SK-N-SH (cell line): ENCODE measurements around the gene NCAM2. TPM values are rescaled to one million over a fixed set of nuclear protein-coding genes. Genes with fewer than 3 reads are reported as not detected.

ENCODE experiments used
- CTCF ChIA-PET: fragments of 300-600, 350-600 bp; formaldehyde crosslinking; extraction: SDS; loops from one replicate; lab custom pipeline; 2021; lab: Yijun Ruan, JAX
- POLR2A ChIA-PET: fragments of 350-600 bp; sonication (Branson Sonifier 250); formaldehyde crosslinking; extraction: SDS; loops from one replicate; lab custom pipeline; 2020; ENCODE audit warnings: antibody characterized with exemption, inconsistent platforms; lab: Yijun Ruan, JAX
- DNase-seq: peaks from one replicate; pipeline ENCODE4 v3.0.0; 2012
- H2AFZ ChIP-seq: fragments of 200-600 bp; sonication (generic); 2 replicates; pipeline ENCODE4 v1.8.1; 2016; ENCODE audit warnings: antibody characterized with exemption, mild to moderate bottlenecking, low read depth
- H3F3A ChIP-seq: fragments of 200-600 bp; sonication (generic); replicated peaks from 2 replicates; pipeline ENCODE3; 2016; ENCODE audit warnings: antibody characterized with exemption, mild to moderate bottlenecking; ENCODE audit not compliant: insufficient read depth
- H3K27ac ChIP-seq, 2 experiments: fragments of 200-500 bp in 1 of 2; fragments of 200-600 bp in 1 of 2; sonication (Bioruptor generic) in 1 of 2; sonication (generic), shearing (Covaris generic) in 1 of 2; 2 replicates each; pipeline versions ENCODE4 v1.5.1 to v1.6.1; 2014 to 2016; ENCODE audit warnings: low read depth in 2 of 2, inconsistent platforms in 1 of 2, low read length in 1 of 2, mild to moderate bottlenecking in 1 of 2, mixed read lengths in 1 of 2
- H3K27me3 ChIP-seq: fragments of 200-600 bp; sonication (generic), shearing (Covaris generic); 2 replicates; pipeline ENCODE4 v1.6.1; 2016; ENCODE audit warnings: mixed run types; ENCODE audit not compliant: insufficient read depth
- H3K36me3 ChIP-seq, 2 experiments: fragments of 200-500 bp in 1 of 2; fragments of 200-600 bp in 1 of 2; sonication (Bioruptor generic) in 1 of 2; sonication (generic) in 1 of 2; replicated peaks in 1 of 2; 2 replicates each; pipeline versions ENCODE3 to v1.5.1; 2014 to 2016; ENCODE audit warnings: low read length in 1 of 2, mild to moderate bottlenecking in 1 of 2; ENCODE audit not compliant: insufficient read depth in 2 of 2, control insufficient read depth in 1 of 2
- H3K4me1 ChIP-seq, 2 experiments: fragments of 200-500 bp in 1 of 2; fragments of 200-600 bp in 1 of 2; sonication (Bioruptor generic) in 1 of 2; sonication (generic), shearing (Covaris generic) in 1 of 2; 2 replicates each; pipeline versions ENCODE4 v1.5.1 to v1.6.1; 2014 to 2016; ENCODE audit warnings: low read depth in 1 of 2, low read length in 1 of 2, mixed run types in 1 of 2; ENCODE audit not compliant: insufficient read depth in 2 of 2, control insufficient read depth in 1 of 2
- H3K4me2 ChIP-seq: fragments of 200-600 bp; sonication (generic), shearing (Covaris generic); 2 replicates; pipeline ENCODE4 v1.6.1; 2017; ENCODE audit warnings: mixed run types
- H3K4me3 ChIP-seq, 2 experiments: fragments of 200-500 bp in 1 of 2; fragments of 200-600 bp in 1 of 2; sonication (Bioruptor generic) in 1 of 2; sonication (generic), shearing (Covaris generic) in 1 of 2; 2 replicates each; pipeline versions ENCODE4 v1.5.1 to v1.8.1; 2014 to 2016; ENCODE audit warnings: low read depth in 2 of 2, inconsistent platforms in 1 of 2, low read length in 1 of 2, mild to moderate bottlenecking in 1 of 2, mixed read lengths in 1 of 2, moderate library complexity in 1 of 2
- H3K79me2 ChIP-seq: fragments of 200-600 bp; sonication (generic); 2 replicates; pipeline ENCODE4 v1.8.1; 2017; ENCODE audit warnings: mild to moderate bottlenecking; ENCODE audit not compliant: insufficient read depth
- H3K9ac ChIP-seq: fragments of 200-600 bp; sonication (generic); 2 replicates; pipeline ENCODE4 v1.6.1; 2017; ENCODE audit warnings: mixed run types
- H3K9me2 ChIP-seq: fragments of 200-600 bp; sonication (generic); 2 replicates; pipeline ENCODE4 v1.6.1; 2017; ENCODE audit warnings: mixed run types
- H3K9me3 ChIP-seq: fragments of 200-600 bp; sonication (generic); 2 replicates; pipeline ENCODE4 v1.6.1; 2017; ENCODE audit warnings: mixed run types, mild to moderate bottlenecking, moderate library complexity
- H4K20me1 ChIP-seq: fragments of 200-600 bp; sonication (generic); 2 replicates; pipeline ENCODE4 v1.6.1; 2017; ENCODE audit warnings: mild to moderate bottlenecking, mixed run types; ENCODE audit not compliant: insufficient read depth
- JUND ChIP-seq: IDR thresholded peaks from 2 replicates; pipeline ENCODE4 v1.4.0; 2012
- MEF2A ChIP-seq: IDR thresholded peaks from 2 replicates; pipeline ENCODE4 v1.4.0; 2012; ENCODE audit warnings: low read depth, borderline replicate concordance
- NRF1 ChIP-seq: IDR thresholded peaks from 2 replicates; pipeline ENCODE4 v1.6.1; 2012; ENCODE audit warnings: low read depth, mild to moderate bottlenecking, low read length
- PBX3 ChIP-seq: IDR thresholded peaks from 2 replicates; pipeline ENCODE4; 2012
- POLR2AphosphoS5 ChIP-seq: IDR thresholded peaks from 2 replicates; pipeline ENCODE4 v1.6.1; 2012; ENCODE audit warnings: low read depth, low read length
- RXRA ChIP-seq: IDR thresholded peaks from 2 replicates; pipeline ENCODE4 v1.4.0; 2012; ENCODE audit warnings: low read depth, mild to moderate bottlenecking, borderline replicate concordance
- TAF1 ChIP-seq: IDR thresholded peaks from 2 replicates; pipeline ENCODE4 v1.6.1; 2012; ENCODE audit warnings: low read depth, mild to moderate bottlenecking, low read length, moderate library complexity, borderline replicate concordance
- TEAD4 ChIP-seq: IDR thresholded peaks from 2 replicates; pipeline ENCODE4 v1.4.0; 2012; ENCODE audit warnings: mild to moderate bottlenecking, borderline replicate concordance; ENCODE audit not compliant: insufficient read depth
- USF1 ChIP-seq: IDR thresholded peaks from 2 replicates; pipeline ENCODE4 v1.4.0; 2012; ENCODE audit warnings: low read depth, borderline replicate concordance
- USF2 ChIP-seq: fragments of 150-350 bp; IDR thresholded peaks from 2 replicates; pipeline ENCODE4 v1.6.1; 2017; ENCODE audit warnings: antibody characterized with exemption, low read length, low read depth, borderline replicate concordance
- YY1 ChIP-seq: IDR thresholded peaks from 2 replicates; pipeline ENCODE4 v1.4.0; 2012; ENCODE audit warnings: low read depth, mild to moderate bottlenecking
- WGBS: methylation state at CpG from one replicate; pipeline ENCODE4 v1.1.6; 2017; ENCODE audit warnings: low lambda C conversion rate; 5-methylcytosine and 5-hydroxymethylcytosine counted together
- polyA plus RNA-seq, 3 experiments: library from polyadenylated mRNA; depleted of rRNA; stranded (reverse); fragments of >200 nt; gene quantifications; 2 replicates each; pipeline ENCODE4 v1.2.3, GENCODE V29; 2012

Gene NCAM2
- polyA plus RNA-seq, 1 of the 3 experiments (the other 2 are of a cell fraction) = 2.1 TPM

GRCh38 chr21:21439761-21440160 lies 441.6 kb downstream of the NCAM2 start:
- POLR2A ChIA-PET = no interaction called here
- H3K27me3 ChIP-seq = no peaks in the 10 kb centered on the region
- no peaks in the 10 kb centered on the region for H3F3A ChIP-seq
- H3K36me3 ChIP-seq = no peaks in the 10 kb centered on the region
- no peak overlapping the region for H3K27ac ChIP-seq
- no peak overlapping the region for H3K4me2 ChIP-seq
- no peak for DNase-seq
- no peak overlapping the region for H3K9ac ChIP-seq
- H3K79me2 ChIP-seq = no peaks in the 10 kb centered on the region
- CTCF ChIA-PET = no interaction called here
- no peaks in the 10 kb centered on the region for H3K9me3 ChIP-seq
- 82% methylated on average over 3 of the region's 3 CpGs for WGBS
- H3K4me1 ChIP-seq = no peaks in the 10 kb centered on the region; a peak in 1 of 4 replicates
- H3K9me2 ChIP-seq = no peaks in the 10 kb centered on the region
- TF ChIP-seq NRF1 (no peak), YY1 (no peak), POLR2AphosphoS5 (no peak), USF2 (no peak), MEF2A (no peak), USF1 (no peak)
- TF ChIP-seq, all 33 proteins: peak for 0
- no peak overlapping the region for H3K4me3 ChIP-seq
- H2AFZ ChIP-seq = peak overlapping the region; percentile 58; the same call in 1 of the 2 replicates
- no peaks in the 10 kb centered on the region for H4K20me1 ChIP-seq

GRCh38 chr21:21457077-21457476 lies 458.9 kb downstream of the NCAM2 start:
- POLR2A ChIA-PET = no interaction called here
- WGBS = 84% methylated on average over 8 of the region's 8 CpGs
- Histone ChIP-seq H3K9me2 (no peaks in the 10 kb centered on the region), H3K27me3 (no peaks in the 10 kb centered on the region), H2AFZ (no peak overlapping the region), H3K36me3 (no peaks in the 10 kb centered on the region), H3F3A (peaks cover 5% of the 10 kb centered on the region), H3K9ac (no peak overlapping the region), H3K4me3 (no peak overlapping the region), H3K4me2 (no peak overlapping the region), H3K9me3 (0 out of 2 replicates have a peak, but pooled peaks cover 4% of the 10 kb centered on the region), H4K20me1 (no peaks in the 10 kb centered on the region), H3K79me2 (no peaks in the 10 kb centered on the region), H3K27ac (no peak overlapping the region), H3K4me1 (no peaks in the 10 kb centered on the region)
- no peak for DNase-seq
- CTCF ChIA-PET = no interaction called here
- TF ChIP-seq TAF1 = no peak
- no peak for TF ChIP-seq YY1
- TF ChIP-seq TEAD4 = no peak
- TF ChIP-seq RXRA = no peak
- no peak for TF ChIP-seq JUND
- TF ChIP-seq PBX3 = no peak
